Limb (tissue), 2 donors: Measurements from ENCODE around the gene PNPLA5.

ENCODE experiments used
- DNase-seq, 2 donors: peaks; one replicate each; pipeline ENCODE4 v3.0.0-alpha.2; 2016; ENCODE audit errors: extremely low spot score in 2 of 2

PNPLA5 gene

DNA sequence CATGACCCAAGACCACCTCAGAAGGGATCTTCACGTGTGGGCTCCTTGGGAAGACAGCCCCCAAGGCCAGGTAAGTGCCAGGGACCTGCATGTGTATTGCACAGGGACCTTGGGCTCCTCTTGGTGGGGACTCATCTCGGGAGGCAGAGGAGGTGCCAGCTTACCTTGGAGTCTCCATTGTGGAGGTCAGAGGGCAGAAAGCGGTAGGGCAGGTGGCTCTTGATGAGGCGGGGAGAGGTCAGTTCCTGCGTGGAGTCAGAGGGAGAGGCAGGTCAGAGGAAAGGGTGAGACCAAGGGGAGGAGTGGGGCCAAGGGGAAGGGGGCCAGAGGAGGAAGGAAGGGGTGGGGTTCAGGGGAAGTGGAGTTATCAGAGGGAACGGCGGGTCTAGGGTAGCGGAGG lies 52.0 kb downstream of the PNPLA5 start:
- DNase-seq: no peak

DNA sequence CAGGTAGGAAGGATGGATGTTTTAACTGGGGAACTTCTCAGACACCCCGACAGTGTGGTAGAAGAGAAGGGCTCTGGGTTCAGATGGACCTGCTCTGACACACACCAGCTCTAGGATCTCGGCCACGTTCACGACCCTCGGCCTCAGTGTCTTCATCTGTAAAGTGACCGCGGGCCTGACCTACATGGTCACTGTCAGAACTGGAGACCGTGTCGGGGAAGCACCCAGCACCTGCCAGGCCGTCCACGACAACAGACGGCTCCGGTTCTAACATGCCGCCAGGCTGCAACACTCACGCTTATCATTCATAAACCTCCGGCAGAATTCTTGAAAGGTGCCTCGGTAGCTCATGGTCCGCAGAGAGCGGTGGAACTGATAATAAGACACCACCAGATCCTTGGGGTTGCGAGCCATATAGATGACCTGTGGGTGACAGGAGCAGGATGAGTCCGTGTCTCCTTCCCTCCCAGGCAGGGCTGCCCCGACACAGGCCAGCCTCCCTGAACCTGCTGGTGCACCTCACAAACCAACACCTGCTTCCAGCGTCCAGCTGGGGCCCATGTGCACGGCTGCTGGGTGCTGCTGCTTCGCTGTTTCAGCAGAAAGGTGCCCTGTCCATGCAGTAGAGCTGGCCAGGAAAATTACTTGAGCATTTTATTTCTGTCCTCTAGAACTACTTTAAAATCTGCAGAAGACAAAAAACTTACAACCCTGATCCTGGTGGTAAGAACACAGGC lies 53.1 kb downstream of the PNPLA5 start:
- DNase-seq: no peak

DNA sequence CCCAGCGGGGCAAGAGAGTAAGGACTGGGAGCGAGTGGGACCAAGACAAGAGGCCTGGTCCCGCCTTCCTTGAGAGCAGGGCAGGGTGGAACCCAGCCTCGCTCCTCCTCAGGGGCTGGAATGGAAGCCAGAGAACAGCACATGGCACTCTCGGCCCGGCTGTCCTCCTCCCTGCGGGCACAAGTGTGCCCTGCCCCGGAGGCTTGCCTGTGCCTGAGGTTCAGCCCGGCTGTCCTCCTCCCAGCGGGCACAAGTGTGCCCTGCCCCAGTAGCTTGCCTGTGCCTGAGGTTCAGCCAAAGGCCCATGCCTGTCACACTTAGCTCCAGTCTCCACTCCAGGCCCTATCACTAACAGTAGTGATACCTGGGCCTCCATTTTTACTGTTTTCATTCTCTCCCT lies 53.7 kb downstream of the PNPLA5 start:
- no peak for DNase-seq

DNA sequence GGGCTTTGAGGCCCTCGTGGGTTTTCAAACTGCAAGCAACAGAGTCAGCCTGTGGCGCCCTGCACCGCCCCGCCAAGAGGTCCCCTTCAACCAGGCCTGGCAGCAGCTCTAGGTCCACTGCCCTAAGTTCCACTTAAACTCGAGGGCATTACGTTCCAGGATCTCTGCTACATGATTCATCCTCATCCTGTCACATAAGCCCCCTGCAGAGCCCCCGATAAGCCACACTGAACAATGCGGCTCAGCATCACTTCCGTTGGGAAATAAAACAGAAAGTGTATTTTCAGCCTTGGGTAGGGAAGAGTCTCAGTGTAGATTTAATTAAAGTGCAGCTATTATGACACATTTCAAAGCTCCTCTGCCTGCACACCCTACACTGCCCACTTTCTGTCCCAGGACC lies 54.1 kb downstream of the PNPLA5 start:
- DNase-seq: no peak

DNA sequence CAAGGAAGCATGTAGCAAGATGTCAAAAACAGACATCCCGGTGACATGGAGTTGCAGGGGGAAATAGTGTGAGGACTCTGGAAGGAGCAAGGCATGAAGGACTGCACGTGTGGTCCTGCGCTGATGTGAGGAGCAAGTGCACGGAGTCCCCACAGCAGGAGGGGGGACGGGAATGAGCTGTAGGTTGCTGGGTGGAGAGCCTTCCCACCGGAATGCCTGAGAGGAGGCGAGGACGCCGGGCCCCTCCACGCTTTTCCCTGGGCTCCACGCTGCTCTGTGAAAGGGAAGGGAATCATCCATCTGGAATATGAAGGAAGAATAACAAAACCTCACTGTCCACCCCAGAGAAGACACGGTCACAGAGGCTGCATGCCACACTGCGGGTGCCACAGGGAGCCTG lies 56.1 kb downstream of the PNPLA5 start:
- no peak for DNase-seq

DNA sequence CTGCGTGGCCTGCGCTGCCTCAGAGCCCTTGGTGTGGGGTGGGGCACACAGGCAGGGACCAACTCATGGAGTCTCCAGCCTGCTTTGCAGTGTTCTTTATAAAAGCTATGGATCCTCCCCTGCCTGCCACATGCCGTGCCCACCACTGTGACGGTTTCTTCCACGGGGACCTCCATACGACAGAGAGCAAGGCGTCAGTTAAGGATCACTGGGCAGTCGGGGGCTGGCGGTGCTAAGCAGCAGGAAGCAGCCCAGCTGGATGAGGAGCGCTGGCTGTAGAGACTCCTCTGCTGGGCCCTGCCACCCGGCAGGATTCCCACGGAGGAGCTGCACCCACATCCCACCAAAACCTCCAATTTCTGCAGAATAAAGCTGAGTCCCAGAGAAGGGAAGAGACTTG lies 56.6 kb downstream of the PNPLA5 start:
- no peak for DNase-seq

DNA sequence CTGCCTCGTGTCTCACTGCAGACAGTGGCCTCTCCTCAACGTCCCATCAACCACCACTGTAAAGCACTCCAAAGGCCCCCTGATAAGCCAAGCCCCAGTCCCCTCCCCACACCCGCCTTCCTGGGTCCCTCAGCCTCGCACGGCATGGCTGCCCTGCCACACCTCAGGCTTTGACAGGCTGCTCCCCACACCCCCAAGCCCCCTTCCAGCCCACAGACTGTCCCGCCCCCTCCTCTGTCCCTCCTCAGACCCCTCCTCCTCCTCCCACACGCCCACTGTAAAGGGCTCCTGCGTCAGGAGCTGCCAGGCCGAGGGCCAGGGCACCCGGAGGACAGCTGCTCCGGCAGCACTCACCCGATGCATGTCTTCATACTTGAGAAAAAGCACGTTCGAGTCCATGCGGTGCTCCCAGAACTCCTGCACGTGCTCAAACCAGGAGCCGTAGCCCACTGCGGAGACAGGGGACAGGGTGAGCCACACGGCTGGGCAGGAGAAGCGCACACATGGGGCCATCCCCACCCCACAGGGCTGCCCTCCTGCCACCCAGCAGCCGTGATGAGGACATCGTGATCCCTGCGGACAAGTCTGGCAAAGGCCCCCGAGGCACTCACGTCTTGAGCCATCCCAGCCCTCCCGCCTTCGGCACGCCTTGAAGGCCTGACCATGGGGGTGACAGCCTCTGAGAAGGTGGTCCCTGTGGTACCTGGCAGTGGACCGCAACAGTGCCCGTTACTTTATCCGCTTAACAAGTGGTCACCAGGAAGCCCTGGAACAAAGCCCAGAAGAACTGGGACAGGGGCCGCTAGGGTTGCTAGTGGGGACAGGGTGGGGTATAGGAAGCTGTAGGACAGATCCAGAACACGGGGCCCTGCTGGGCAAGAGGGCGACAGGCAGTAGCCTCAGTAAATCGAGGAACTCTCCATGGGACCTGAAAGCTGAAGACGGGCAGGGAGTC lies 58.2 kb downstream of the PNPLA5 start:
- DNase-seq: no peak

DNA sequence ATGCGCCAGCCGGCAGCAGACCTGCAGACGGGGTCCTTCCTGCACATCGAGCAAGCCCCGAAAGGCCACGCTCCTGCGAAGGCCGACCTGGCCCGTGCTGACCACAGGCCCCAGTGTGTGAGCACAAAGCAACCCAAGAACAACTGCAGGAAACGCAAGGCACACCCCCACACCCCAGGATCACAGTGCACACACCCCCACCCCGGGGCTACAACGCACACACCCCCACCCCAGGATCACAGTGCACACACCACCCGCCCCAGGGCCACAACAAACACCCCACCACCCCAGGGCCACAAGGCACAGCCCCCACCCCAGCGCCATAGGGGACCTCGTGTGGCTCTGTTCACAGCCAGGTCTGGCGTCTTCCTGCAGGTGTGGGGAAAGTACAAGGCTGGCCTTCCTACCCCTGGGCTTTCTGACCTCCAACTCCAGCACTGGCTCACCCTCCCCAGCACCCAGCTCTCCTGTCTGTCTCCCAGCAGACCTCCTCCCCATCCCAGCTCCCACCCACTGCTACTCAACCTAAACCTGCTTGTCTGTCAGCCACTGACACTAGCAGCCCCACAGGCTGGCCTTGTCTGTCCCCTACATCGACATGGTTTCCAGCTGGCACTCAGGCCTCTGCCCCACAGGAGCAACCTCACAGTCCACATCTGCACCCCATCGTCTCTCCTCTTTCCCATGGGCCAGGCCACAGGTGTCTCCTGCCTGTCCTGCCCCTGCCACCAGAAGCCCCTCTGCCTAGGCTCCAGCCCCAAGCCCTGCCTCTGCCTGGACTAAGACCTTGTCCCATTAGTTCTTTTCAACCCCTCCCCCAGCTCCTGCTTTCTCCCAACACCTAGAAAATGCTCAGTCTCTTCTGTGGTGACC lies 59.2 kb downstream of the PNPLA5 start:
- no peak for DNase-seq

DNA sequence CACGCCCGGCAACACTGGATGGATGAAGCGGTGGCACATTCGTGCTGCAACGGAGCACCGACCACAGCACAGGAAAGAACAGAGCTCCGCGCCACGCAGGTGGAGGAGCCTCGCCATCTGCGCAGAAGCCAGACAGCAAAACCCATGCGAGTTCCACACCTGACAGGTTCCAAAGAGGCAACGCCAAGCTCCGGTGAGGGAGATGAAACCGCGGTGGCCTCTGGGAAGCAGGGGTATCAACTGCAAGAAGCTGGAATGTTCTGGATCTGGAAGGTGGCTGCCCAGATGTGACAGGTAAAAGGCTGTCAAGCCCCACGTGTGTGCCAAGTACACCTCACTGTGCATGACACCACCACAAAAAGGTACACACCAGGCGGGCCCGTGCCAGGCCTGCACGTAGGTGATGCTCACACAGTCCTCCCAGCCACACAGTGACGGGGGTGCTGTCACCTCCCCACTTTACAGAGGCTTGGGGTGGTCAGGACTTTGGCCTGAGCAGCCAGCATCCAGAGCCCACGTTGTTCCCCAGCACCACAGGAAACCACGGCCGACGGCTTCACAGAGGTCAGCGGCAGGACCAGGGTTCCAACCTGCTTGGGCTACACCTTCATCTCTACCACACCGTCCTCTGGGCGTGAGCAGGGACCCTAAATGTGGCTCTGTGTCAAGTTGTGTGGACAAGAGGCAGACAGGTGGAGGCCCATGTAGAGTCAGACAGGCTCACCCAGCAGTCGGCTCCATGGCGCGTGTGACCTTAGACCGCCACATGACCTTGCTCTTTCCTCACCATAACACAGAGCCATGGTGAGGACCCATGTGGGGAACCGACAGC lies 60.0 kb downstream of the PNPLA5 start:
- no peak for DNase-seq

DNA sequence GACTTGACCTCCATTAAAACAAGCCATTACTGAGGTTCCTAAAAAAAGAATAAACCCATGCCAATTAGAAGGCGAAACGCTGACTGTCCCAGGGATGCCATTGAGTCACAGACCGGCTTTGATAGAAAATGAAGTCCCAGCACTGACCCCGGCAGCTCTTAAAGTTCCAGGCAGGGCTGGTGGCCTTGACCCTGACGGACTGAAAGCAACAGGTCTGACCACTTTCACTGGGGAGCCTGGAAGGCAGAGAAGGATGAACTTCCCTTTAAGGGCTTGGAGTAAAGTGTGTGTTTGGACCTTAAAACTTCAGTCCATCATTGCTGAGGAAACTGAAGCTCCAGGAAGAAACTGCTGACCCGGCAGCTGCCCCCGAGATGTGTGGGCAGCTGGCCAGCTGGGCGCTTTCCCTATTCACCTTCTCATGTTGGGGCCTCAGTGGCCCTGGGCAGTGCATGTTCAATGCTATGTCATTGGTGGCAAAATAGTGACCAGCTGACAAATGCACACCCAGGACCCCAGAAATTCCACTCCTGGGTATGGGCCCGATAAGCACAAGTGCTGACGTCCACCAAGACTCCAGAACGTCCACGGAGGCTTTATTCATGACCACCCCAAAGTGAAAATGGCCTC lies 60.8 kb downstream of the PNPLA5 start:
- DNase-seq: no peak

DNA sequence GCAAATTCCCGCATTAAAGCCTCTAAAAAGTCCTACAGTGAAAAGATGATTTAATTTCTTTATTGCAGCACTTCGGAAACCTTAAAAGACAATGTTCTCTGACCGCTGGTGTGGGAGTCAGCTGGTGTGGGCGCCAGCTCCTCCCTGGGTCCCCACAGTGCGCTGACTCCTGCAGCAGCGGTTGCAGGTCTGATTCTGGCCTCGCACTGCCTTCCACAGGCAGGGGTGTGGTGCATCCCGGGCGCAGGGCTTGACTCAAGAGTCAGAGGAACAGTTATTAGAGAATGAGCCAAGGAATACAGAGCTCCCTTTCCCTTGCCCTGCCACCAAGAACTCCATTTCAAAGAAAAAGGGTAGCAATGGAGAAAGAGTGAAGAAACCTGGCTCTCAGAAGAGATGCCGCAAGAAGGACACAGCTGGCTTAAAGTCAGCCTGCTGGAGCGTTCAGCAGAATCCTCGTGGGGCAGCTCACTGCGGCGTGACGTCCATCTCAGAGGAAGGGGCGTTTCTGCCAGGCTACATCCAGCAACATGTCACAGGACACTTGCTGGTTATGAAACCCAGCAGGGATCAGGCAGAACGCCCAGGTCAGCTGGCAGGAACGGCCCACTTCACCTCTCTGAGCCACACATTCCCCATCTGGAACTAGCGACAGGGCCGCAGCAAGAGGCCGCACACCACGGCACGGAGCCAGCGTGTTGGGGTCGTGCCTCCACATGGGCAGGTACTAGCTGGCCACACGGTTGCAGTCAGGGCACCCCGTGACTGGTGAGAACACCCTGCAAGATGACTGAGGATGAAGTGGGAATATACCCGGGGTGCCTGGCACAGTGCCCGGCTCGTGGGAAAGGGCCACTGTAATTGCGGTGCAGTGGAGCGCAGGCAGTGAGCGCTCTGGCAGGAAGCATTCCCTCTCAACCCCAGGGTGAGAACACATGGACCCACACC lies 61.6 kb downstream of the PNPLA5 start:
- peak in 1 of 2 donors; percentile 47 for DNase-seq
